Activated T-helper 9 cell treated with anti-CD3 and anti-CD28 coated beads, Interleukin-2, amount 50 U/mL, for 16 hours (primary cell): ENCODE results near the gene ARL15.
"Not testable (repeated sequence)": the region's sequence is repeated elsewhere in the genome, so short reads cannot be mapped to it uniquely, and the experiment has no call there.

Experiments
- DNase-seq: peaks from one replicate; pipeline ENCODE4 v3.0.0-alpha.2; 2020; ENCODE audit warnings: low read depth

The ARL15 gene

GRCh38 chr5:53982319-53982718 is 328.1 kb downstream of the ARL15 start:
- DNase-seq: not testable (repeated sequence)

GRCh38 chr5:53980061-53980460 is 330.3 kb downstream of the ARL15 start:
- DNase-seq: no peak

- no peak for DNase-seq
Observed at GRCh38 chr5:53974021-53974420, 336.4 kb downstream of the ARL15 start.

GRCh38 chr5:53972314-53972713 is 338.1 kb downstream of the ARL15 start:
- DNase-seq: no peak

DNA sequence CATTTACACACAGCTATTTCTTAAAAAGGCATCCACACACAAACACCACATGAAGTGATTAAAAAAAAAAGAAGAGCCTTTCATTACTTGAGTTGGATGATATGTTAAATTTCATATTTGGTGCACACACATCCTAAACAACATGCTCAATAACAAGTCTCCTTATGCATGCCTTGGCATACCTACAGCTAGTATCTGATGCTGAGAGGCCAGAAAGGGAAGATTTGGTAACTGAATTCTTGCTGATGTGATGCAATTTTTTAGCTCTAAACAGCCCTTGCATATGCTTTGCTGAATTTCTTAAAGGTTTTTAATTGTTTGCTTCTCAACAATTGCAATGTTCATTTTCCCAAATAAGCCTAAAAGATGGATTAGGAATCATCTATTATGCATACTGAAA is 338.8 kb downstream of the ARL15 start:
- DNase-seq: no peak

GRCh38 chr5:53971131-53971530 is 339.2 kb downstream of the ARL15 start:
- DNase-seq: no peak

DNA sequence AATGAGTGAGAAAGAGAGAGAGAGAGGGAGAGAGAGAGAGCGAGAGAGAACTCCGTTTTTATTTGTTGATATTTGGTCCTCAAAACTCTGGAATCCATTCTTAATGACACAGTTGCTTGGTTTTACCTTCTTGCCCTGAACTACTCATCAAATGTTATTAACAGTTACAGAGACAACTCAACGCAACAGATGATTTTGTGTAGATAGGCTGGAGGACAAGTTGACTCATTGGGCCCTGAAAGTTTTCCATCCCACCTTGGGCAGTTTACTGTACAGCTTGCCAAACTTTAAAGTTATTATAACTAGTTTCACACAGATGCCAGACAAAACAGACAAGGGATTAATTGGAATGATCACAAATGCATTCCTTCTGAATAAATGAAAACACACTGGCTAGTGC is 339.9 kb downstream of the ARL15 start:
- no peak for DNase-seq

- no peak for DNase-seq
Observed at GRCh38 chr5:53969176-53969730, 341.1 kb downstream of the ARL15 start.

DNA sequence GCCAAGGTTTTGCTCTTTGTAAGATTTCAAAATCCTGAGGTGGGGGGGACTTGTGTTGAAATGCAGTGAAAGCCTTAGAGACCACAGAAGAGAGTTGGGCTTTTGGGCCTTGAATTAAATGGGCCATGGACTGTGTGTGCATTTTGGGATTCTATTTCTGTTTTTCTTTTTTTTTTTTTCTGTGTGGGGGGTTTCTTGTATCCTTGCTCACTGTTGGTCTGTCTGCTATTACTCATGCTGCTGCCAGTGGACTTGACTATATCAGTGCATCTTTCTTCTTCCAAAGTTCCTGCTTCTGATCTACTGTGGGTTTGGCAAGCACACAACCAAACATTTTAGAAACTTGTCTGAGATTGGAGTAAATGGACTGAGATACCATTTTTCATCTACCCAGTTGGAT is 344.9 kb downstream of the ARL15 start:
- DNase-seq: no peak

GRCh38 chr5:53963958-53964357 is 346.4 kb downstream of the ARL15 start:
- no peak for DNase-seq

DNA sequence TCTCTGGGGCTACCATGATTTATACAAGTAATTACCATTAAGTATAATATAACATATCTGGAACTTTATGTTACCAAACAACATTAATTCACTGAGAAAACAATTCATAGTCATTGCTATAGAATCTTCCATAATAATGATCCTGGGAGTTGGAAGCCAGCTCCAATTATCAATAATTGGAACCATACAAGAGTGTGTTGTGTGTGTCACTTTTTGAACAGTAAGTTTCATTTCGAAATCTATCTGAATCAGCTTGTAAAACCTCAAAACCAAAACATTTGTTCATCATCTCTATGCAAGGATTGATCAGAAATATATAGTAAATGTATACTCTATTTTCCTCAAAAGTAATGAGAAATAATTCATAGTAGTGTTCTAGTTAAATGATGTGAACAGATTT is 348.1 kb downstream of the ARL15 start:
- no peak for DNase-seq

- DNase-seq: no peak
Observed at GRCh38 chr5:53956632-53957031, 353.7 kb downstream of the ARL15 start.

DNA sequence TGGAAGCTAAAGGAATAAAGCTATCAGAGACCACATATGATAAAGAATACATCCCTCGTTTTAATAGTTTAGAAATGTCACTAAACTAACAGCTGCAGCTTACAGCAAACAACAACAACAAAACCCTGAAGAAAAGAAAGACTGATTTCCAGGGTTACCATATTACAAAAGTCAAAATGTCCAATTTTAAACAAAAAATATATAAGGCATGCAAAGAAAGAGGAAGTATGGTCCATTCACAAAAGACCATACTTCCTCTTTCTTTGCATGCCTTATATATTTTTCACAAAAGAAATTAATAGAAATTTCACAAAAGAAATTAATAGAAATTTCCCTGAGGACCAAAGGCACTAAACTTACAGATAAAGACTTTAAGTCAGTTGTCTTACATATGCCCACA is 354.2 kb downstream of the ARL15 start:
- no peak for DNase-seq

DNA sequence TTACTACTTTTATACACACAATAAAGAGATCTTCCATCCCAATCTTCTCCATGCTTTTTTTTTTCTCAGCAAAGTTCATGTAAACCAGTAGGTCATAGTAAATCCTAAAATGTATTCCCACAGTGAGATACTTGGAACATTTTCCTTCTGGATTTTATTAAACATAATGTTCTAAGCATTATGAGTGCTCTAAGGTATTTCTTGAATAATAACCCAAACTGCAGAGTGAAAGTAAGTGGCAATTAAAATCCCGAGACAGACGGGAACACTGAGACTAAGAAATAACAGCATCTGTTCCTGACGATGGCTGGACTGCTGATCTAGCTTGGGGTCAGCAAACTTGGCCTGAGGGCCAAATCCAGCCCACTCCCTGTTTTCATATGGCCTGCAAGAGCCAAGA is 359.8 kb downstream of the ARL15 start:
- no peak for DNase-seq

GRCh38 chr5:53948598-53948997 is 361.8 kb downstream of the ARL15 start:
- DNase-seq: no peak

DNA sequence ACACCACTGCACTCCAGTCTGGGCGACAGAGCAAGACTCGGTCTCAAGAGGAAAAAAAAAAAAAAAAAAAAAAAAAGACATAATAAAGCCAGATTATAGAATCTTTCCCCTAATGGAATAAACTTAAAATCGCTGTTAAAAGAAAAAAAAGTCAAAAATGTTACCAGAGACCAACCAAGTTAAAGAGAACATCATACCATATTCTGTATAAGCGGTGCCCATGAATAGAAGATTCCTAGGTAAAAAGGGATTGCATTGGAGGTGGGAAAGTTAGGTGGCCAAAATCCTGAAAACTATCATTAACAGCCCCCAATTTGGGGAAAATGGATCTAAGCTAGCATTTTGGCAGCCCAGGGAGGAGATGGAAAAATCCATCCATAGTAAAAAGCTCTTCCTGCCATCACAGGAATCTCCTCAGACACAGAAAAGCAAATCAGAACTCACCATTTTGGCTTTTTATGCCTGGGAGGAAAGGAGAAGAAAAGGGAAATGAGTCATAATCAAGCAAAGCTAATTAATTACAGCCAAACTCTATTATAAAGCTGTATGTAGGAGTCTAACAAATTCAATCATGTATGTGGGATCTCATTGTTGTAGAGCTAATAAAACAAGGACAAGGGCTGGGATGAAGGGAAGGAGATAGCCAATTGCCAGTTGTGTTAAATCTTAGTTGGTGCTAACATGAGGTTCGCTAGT is 363.8 kb downstream of the ARL15 start:
- no peak for DNase-seq

- no peak for DNase-seq
Observed at GRCh38 chr5:53944981-53945380, 365.4 kb downstream of the ARL15 start.

DNA sequence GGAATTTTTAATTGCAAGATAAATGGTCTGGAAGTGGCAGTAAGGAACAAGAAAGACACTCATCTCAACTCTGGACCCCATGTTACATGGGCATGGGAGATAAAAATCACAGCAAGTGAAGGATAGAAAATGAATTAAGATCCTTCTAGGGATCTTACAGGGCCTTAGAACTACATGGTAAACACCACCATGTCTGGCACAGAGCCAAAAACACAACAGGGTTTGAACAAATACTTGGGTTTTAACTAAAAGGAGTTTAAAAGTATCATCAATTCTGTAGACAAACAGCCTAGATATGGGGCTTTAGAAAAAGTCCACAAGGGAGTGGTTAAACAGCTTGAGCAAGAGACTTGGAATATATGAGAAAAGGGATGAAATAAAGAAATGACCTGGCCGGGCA is 366.4 kb downstream of the ARL15 start:
- DNase-seq: no peak

- DNase-seq: no peak
Observed at GRCh38 chr5:53942724-53943123, 367.6 kb downstream of the ARL15 start.

DNA sequence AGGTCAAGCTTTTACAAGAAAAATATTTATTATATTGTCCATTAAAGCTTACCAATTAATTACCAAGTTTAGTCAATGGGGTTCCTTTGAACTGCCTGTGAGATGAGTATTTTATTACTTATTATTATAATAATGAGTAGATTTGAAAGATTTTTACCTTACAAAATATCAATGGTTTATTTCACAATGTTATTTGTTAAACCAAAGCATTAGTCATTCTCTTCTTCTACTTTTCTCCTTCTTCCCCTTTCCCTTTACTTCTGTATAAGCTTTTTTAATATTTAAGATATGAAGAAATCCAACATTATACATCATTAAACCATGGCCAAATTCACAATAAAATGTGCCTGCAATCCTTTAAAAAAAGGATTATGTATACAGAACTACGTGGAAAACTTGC is 369.5 kb downstream of the ARL15 start:
- DNase-seq: no peak

- DNase-seq: no peak
Observed at GRCh38 chr5:53937467-53937866, 372.9 kb downstream of the ARL15 start.

DNA sequence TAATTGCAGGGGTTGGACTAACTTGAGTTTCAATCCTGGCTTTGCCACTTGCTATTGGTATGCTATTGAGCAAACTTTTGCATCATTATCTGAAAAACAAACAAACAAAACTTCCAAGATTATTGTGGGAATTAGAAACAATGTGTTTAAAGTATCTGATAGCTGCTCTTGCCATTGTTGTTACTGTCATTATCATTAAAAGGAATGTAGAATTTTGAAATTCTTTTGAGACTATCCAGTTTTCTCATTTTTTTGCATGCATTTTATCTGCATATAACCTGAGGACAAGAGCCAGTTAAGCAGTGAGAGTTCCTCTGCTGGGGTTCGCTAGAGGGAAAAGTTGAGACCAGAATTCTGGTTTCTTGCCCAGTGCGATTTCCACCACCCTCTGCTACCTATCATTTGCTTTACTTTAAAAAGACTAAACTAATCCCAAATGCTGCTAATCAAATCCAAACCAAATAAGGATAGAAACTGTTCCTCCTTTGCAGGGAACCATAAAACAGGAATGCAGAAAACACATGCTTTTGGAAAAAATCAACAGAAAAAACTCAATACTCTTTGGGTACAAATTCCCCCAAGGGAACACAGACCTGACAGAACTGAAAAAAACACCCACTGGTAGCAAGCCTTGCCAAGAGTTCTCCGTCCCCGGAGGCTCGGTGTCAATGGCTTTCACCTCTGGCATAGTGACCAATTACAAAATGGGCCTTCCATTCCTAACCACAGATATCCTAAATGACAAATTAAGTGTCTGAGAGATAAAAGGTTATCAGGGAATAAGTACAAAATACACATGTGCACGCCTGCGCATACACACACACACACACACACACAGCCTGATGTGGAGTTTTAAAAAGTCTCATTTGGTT is 373.7 kb downstream of the ARL15 start:
- no peak for DNase-seq

DNA sequence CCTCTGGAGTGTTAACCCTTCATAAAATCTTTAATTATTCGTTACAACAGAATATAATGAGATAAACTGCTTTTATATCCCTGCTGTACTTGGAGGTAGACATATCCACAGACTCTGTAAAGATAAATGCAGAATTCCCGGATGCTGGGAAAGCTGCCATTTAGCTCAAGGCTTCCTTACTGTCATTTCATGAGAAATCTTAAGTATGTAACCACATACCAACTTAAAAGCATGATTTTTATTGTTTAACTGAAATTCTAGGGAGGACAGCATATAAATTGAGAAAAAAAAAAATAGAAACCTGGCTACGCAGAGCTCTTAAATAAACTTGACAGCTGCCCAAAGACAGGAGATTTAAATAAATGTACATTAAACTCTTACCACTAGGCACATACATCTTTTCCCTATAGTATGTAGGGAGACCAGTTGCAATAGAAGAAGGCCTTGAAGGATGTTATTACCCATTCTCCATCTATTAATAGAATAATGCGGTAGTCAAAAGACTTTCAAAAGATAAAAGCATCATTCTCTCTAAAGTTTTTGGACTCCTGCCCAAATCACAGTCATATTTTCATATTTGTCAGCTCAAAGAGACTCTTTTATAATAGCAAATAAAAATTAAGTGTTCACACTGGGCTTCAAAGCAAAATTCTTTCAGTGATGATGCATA is 376.1 kb downstream of the ARL15 start:
- no peak for DNase-seq
